ENCODE data around the gene DEFB126.
A peak's percentile ranks its signal among the peaks of the same experiment; 100 is the strongest.
"Not testable (repeated sequence)": the region's sequence is repeated elsewhere in the genome, so short reads cannot be mapped to it uniquely, and the experiment has no call there.

Gene DEFB126

GRCh38 chr20:117518-117917 lies 24.9 kb upstream of the DEFB126 start:
- Histone ChIP-seq H3K36me3 (no peaks in the 10 kb centered on the region), H3K9me3 (no peaks in the 10 kb centered on the region), H3K4me3 (ENCODE audit: low read depth, low read length) (no peak overlapping the region), H3K27me3 (no peaks in the 10 kb centered on the region), H3K4me1 (no peaks in the 10 kb centered on the region)
- DNase-seq: no peak
- no peak for TF ChIP-seq CTCF (IDR thresholded peaks at IDR 0.05; ENCODE audit: low read depth, low read length)

- H3K27me3 ChIP-seq; H3K4me1 ChIP-seq; H3K4me3 ChIP-seq (ENCODE audit: low read depth, low read length); DNase-seq; H3K36me3 ChIP-seq; H3K9me3 ChIP-seq: not testable (repeated sequence)
Observed at GRCh38 chr20:129786-130323, 12.5 kb upstream of the DEFB126 start.

- H3K4me3 ChIP-seq (ENCODE audit: low read depth, low read length): peak overlapping the region; percentile 23; the same call in 1 of the 2 replicates
- DNase-seq: peak; percentile 34
- peak; percentile 72 for TF ChIP-seq CTCF (IDR thresholded peaks at IDR 0.05; ENCODE audit: low read depth, low read length)
- no peaks in the 10 kb centered on the region for H3K4me1 ChIP-seq
- no peaks in the 10 kb centered on the region for H3K36me3 ChIP-seq
- H3K9me3 ChIP-seq: no peaks in the 10 kb centered on the region
- no peaks in the 10 kb centered on the region for H3K27me3 ChIP-seq
Observed at GRCh38 chr20:137668-138490, 4.5 kb upstream of the DEFB126 start.

GRCh38 chr20:145877-146276 lies 3.5 kb downstream of the DEFB126 start:
- Histone ChIP-seq H3K4me1 (no peaks in the 10 kb centered on the region), H3K27me3 (no peaks in the 10 kb centered on the region), H3K4me3 (ENCODE audit: low read depth, low read length) (no peak overlapping the region), H3K36me3 (no peaks in the 10 kb centered on the region), H3K9me3 (no peaks in the 10 kb centered on the region)
- no peak for TF ChIP-seq CTCF (IDR thresholded peaks at IDR 0.05; ENCODE audit: low read depth, low read length)
- DNase-seq: no peak

GRCh38 chr20:152131-152530 lies 9.7 kb downstream of the DEFB126 start:
- no peaks in the 10 kb centered on the region for H3K9me3 ChIP-seq
- no peak for DNase-seq
- no peaks in the 10 kb centered on the region for H3K36me3 ChIP-seq
- H3K4me1 ChIP-seq: no peaks in the 10 kb centered on the region
- H3K27me3 ChIP-seq: no peaks in the 10 kb centered on the region
- no peak for TF ChIP-seq CTCF (IDR thresholded peaks at IDR 0.05; ENCODE audit: low read depth, low read length)
- no peak overlapping the region for H3K4me3 ChIP-seq (ENCODE audit: low read depth, low read length)

- no peak for TF ChIP-seq CTCF (IDR thresholded peaks at IDR 0.05; ENCODE audit: low read depth, low read length)
- no peaks in the 10 kb centered on the region for H3K36me3 ChIP-seq
- no peak within 1 kb of the TSS for H3K4me3 ChIP-seq (ENCODE audit: low read depth, low read length)
- no peaks in the 10 kb centered on the region for H3K9me3 ChIP-seq
- no peaks in the 10 kb centered on the region for H3K27me3 ChIP-seq
- no peak for DNase-seq
- H3K4me1 ChIP-seq: no peaks in the 10 kb centered on the region
Observed at GRCh38 chr20:157154-157553, 14.8 kb downstream of the DEFB126 start, which contains the start of gene DEFB127. TSS of gene DEFB127 (plus strand) at chr20:157454. CDS start at chr20:157545, 91 bp downstream.
